ENCODE measurements around the gene ANO1. TPM values are rescaled to one million over a fixed set of nuclear protein-coding genes. Genes with fewer than 3 reads are reported as not detected.

The ANO1 gene
- total RNA-seq, 1 donor, result 0.36 TPM

GRCh38 chr11:70189622-70190021, 111.5 kb downstream of the ANO1 start:
- no peak for DNase-seq (ENCODE audit: low read depth)
- H3K4me3 ChIP-seq (ENCODE audit: low read depth, low read length), result no peak overlapping the region
- no peak for TF ChIP-seq CTCF (IDR thresholded peaks at IDR 0.05; ENCODE audit: insufficient read depth, low read length)

GRCh38 chr11:70191495-70192140, 113.5 kb downstream of the ANO1 start:
- no peak overlapping the region for H3K4me3 ChIP-seq (ENCODE audit: low read depth, low read length)
- DNase-seq (ENCODE audit: low read depth), result peak; percentile 47
- peak; percentile 91 for TF ChIP-seq CTCF (IDR thresholded peaks at IDR 0.05; ENCODE audit: insufficient read depth, low read length)

GRCh38 chr11:70192666-70193410, 114.7 kb downstream of the ANO1 start:
- DNase-seq (ENCODE audit: low read depth), result no peak
- no peak overlapping the region for H3K4me3 ChIP-seq (ENCODE audit: low read depth, low read length)
- TF ChIP-seq CTCF (IDR thresholded peaks at IDR 0.05; ENCODE audit: insufficient read depth, low read length), result no peak

GRCh38 chr11:70193411-70194292, 115.5 kb downstream of the ANO1 start:
- no peak for DNase-seq (ENCODE audit: low read depth)
- no peak for TF ChIP-seq CTCF (IDR thresholded peaks at IDR 0.05; ENCODE audit: insufficient read depth, low read length)

GRCh38 chr11:70194792-70195791, 117.0 kb downstream of the ANO1 start:
- no peak for TF ChIP-seq CTCF (IDR thresholded peaks at IDR 0.05; ENCODE audit: insufficient read depth, low read length)

More at GRCh38 chr11:70193411-70194292, 115.5 kb downstream of the ANO1 start:
- H3K4me3 ChIP-seq (ENCODE audit: low read depth, low read length), result no peak overlapping the region

More at GRCh38 chr11:70194792-70195791, 117.0 kb downstream of the ANO1 start:
- H3K4me3 ChIP-seq (ENCODE audit: low read depth, low read length), result no peak overlapping the region
- DNase-seq (ENCODE audit: low read depth), result no peak

All from fibroblast of the aortic adventitia (primary cell).